Activated CD8-positive, alpha-beta T cell treated with anti-CD3 and anti-CD28 coated beads for 36 hours (primary cell): ENCODE data around the gene BROX. TPM values are rescaled to one million over a fixed set of nuclear protein-coding genes. Genes with fewer than 3 reads are reported as not detected.

Source experiments
- ATAC-seq: fragments of 200-7000 bp; cut with Tn5 transposase; one replicate; pipeline ENCODE4 v1.10.0; 2021; ENCODE audit warnings: mild to moderate bottlenecking, moderate library complexity
- CTCF ChIA-PET: fragments of 350-600 bp; sonication (Branson Sonifier 250); formaldehyde crosslinking; loops from one replicate; lab custom pipeline; 2021; ENCODE audit warnings: antibody characterized with exemption; lab: Charles Lee
- POLR2A ChIA-PET: fragments of 350-600 bp; sonication (Branson Sonifier 250); formaldehyde crosslinking; loops from one replicate; lab custom pipeline; 2021; ENCODE audit warnings: antibody characterized with exemption; lab: Charles Lee
- DNase-seq: peaks from one replicate; pipeline ENCODE4 v3.0.0-alpha.2; 2020
- H3K27ac Mint-ChIP-seq: one replicate; pipeline ENCODE4 v1.8.0; 2021; ENCODE audit warnings: mild to moderate bottlenecking, mixed read lengths
- H3K27me3 Mint-ChIP-seq: one replicate; pipeline ENCODE4 v1.8.0; 2021; ENCODE audit warnings: mixed read lengths
- H3K36me3 Mint-ChIP-seq: one replicate; pipeline ENCODE4 v1.8.0; 2021; ENCODE audit warnings: low read depth, mixed read lengths
- H3K4me1 Mint-ChIP-seq: one replicate; pipeline ENCODE4 v1.8.0; 2021; ENCODE audit warnings: low read depth, mixed read lengths
- H3K4me3 Mint-ChIP-seq: one replicate; pipeline ENCODE4 v1.8.0; 2021; ENCODE audit warnings: mild to moderate bottlenecking, moderate library complexity, mixed read lengths
- H3K9me3 Mint-ChIP-seq: one replicate; pipeline ENCODE4 v1.8.0; 2021; ENCODE audit warnings: mixed read lengths
- CTCF ChIP-seq: fragments of 200-600 bp; IDR thresholded peaks from one replicate; pipeline ENCODE4 v1.8.0; 2022; ENCODE audit warnings: antibody characterized with exemption, mild to moderate bottlenecking
- intact Hi-C: fragments of 100-400 bp; cut with micrococcal nuclease; formaldehyde crosslinking; loops from one replicate; pipeline ENCODE4 v1.10.0; 2022
- total RNA-seq, 2 experiments: library from RNA; stranded (reverse); gene quantifications; one replicate each; pipeline ENCODE4 v1.2.3, GENCODE V29; 2021

The BROX gene
- total RNA-seq, 2 experiments from 2014 or later, result 25.7 to 32.8 TPM

GRCh38 chr1:222670110-222670509 lies 42.3 kb upstream of the BROX start:
- H3K27ac Mint-ChIP-seq, result peak overlapping the region; percentile 75
- H3K4me1 Mint-ChIP-seq, result peaks cover 20% of the 10 kb centered on the region
- no peak overlapping the region for H3K4me3 Mint-ChIP-seq
- no peak for TF ChIP-seq CTCF
- ChIA-PET POLR2A (interaction anchor here (1.4 kb wide), 1 partner anchor 16 kb away, joined by 5 read pairs; no protein-coding TSS in a partner anchor), CTCF (interaction anchor here (1.1 to 1.3 kb wide), 2 partner anchors 10 to 12 kb away, joined by 3 read pairs; no protein-coding TSS in a partner anchor)
- no peaks in the 10 kb centered on the region for H3K27me3 Mint-ChIP-seq
- ATAC-seq (no peak), DNase-seq (no peak)
- H3K36me3 Mint-ChIP-seq, result peaks cover 47% of the 10 kb centered on the region
- intact Hi-C loops, result no loop called here
- H3K9me3 Mint-ChIP-seq, result no peaks in the 10 kb centered on the region

- H3K9me3 Mint-ChIP-seq, result no peaks in the 10 kb centered on the region
- no peak for ATAC-seq
- peaks cover 3% of the 10 kb centered on the region for H3K36me3 Mint-ChIP-seq
- ChIA-PET CTCF (interaction anchor here (0.7 to 1.4 kb wide), 3 partner anchors 10 to 224 kb away, joined by 3 read pairs; no protein-coding TSS in a partner anchor), POLR2A (interaction anchor here (0.8 to 1.0 kb wide), 2 partner anchors 14 to 18 kb away, joined by 3 read pairs; no protein-coding TSS in a partner anchor)
- no peak overlapping the region for H3K27ac Mint-ChIP-seq
- TF ChIP-seq CTCF, result no peak
- intact Hi-C loops, result no loop called here
- H3K27me3 Mint-ChIP-seq, result no peaks in the 10 kb centered on the region
- no peaks in the 10 kb centered on the region for H3K4me1 Mint-ChIP-seq
- H3K4me3 Mint-ChIP-seq, result no peak overlapping the region
- DNase-seq, result no peak
These were observed 32.3 kb upstream of the BROX start for GRCh38 chr1:222680080-222680479.

GRCh38 chr1:222691016-222691415 lies 21.3 kb upstream of the BROX start:
- H3K36me3 Mint-ChIP-seq, result peaks cover 15% of the 10 kb centered on the region
- peaks cover 8% of the 10 kb centered on the region for H3K4me1 Mint-ChIP-seq
- intact Hi-C loops, result no loop called here
- H3K4me3 Mint-ChIP-seq, result no peak overlapping the region
- ATAC-seq (no peak), DNase-seq (no peak)
- POLR2A ChIA-PET, result no interaction called here
- CTCF ChIA-PET, result no interaction called here
- no peak for TF ChIP-seq CTCF
- H3K27me3 Mint-ChIP-seq, result no peaks in the 10 kb centered on the region
- no peaks in the 10 kb centered on the region for H3K9me3 Mint-ChIP-seq
- no peak overlapping the region for H3K27ac Mint-ChIP-seq

GRCh38 chr1:222694927-222695326 lies 17.4 kb upstream of the BROX start:
- TF ChIP-seq CTCF, result no peak
- CTCF ChIA-PET, result no interaction called here
- intact Hi-C loops, result no loop called here
- POLR2A ChIA-PET, result interaction anchor here (1.0 kb wide), 1 partner anchor 15 kb away, joined by 3 read pairs; no protein-coding TSS in a partner anchor
- Mint-ChIP-seq H3K27me3 (no peaks in the 10 kb centered on the region), H3K27ac (no peak overlapping the region), H3K4me1 (peaks cover 12% of the 10 kb centered on the region), H3K9me3 (no peaks in the 10 kb centered on the region), H3K36me3 (peaks cover 11% of the 10 kb centered on the region), H3K4me3 (no peak overlapping the region)
- DNase-seq, result no peak
- no peak for ATAC-seq

GRCh38 chr1:222696741-222697140 lies 15.6 kb upstream of the BROX start:
- DNase-seq (no peak), ATAC-seq (no peak)
- no peaks in the 10 kb centered on the region for H3K9me3 Mint-ChIP-seq
- H3K27ac Mint-ChIP-seq, result no peak overlapping the region
- peaks cover 11% of the 10 kb centered on the region for H3K36me3 Mint-ChIP-seq
- peaks cover 12% of the 10 kb centered on the region for H3K4me1 Mint-ChIP-seq
- CTCF ChIA-PET, result no interaction called here
- intact Hi-C loops, result no loop called here
- H3K4me3 Mint-ChIP-seq, result no peak overlapping the region
- no peaks in the 10 kb centered on the region for H3K27me3 Mint-ChIP-seq
- POLR2A ChIA-PET, result interaction anchor here (1.3 kb wide), 1 partner anchor 16 kb away, joined by 3 read pairs; no protein-coding TSS in a partner anchor
- TF ChIP-seq CTCF, result no peak
